ENCODE measurements around the gene TCF15.

TCF15 gene

GRCh38 chr20:610130-611046 lies at the start of gene TCF15:
TCF15 (minus strand) TSS chr20:610309; CDS start chr20:610237, 72 bp downstream.
- no peak for DNase-seq (ENCODE audit: low read depth)

- no peak for DNase-seq (ENCODE audit: low read depth)
These were observed 48.7 kb upstream of the TCF15 start for GRCh38 chr20:658731-659291.

- DNase-seq (ENCODE audit: low read depth), result no peak
These were observed 48.1 kb upstream of the TCF15 start for GRCh38 chr20:658202-658601.

- no peak for DNase-seq (ENCODE audit: low read depth)
These were observed 45.9 kb upstream of the TCF15 start for GRCh38 chr20:655726-656624.

GRCh38 chr20:654417-654750 lies 44.3 kb upstream of the TCF15 start:
- no peak for DNase-seq (ENCODE audit: low read depth)

- DNase-seq (ENCODE audit: low read depth), result no peak
These were observed 43.7 kb upstream of the TCF15 start for GRCh38 chr20:653590-654416.

- peak; percentile 87 for DNase-seq (ENCODE audit: low read depth)
These were observed 43.0 kb upstream of the TCF15 start, which contains the start of gene SRXN1 for GRCh38 chr20:653110-653589. SRXN1 (minus strand) TSS chr20:653200; CDS start chr20:653185, 15 bp downstream.

- DNase-seq (ENCODE audit: low read depth), result no peak
These were observed 42.6 kb upstream of the TCF15 start for GRCh38 chr20:652615-653109.

- DNase-seq (ENCODE audit: low read depth), result no peak
These were observed 41.9 kb upstream of the TCF15 start for GRCh38 chr20:651713-652614.

GRCh38 chr20:650954-651353 lies 40.8 kb upstream of the TCF15 start:
- DNase-seq (ENCODE audit: low read depth), result no peak

- DNase-seq (ENCODE audit: low read depth), result no peak
These were observed 40.2 kb upstream of the TCF15 start for GRCh38 chr20:650281-650680.

- no peak for DNase-seq (ENCODE audit: low read depth)
These were observed 37.4 kb upstream of the TCF15 start for GRCh38 chr20:647479-648019.

- no peak for DNase-seq (ENCODE audit: low read depth)
These were observed 36.7 kb upstream of the TCF15 start for GRCh38 chr20:646868-647233.

GRCh38 chr20:646107-646867 lies 36.2 kb upstream of the TCF15 start:
- no peak for DNase-seq (ENCODE audit: low read depth)

- DNase-seq (ENCODE audit: low read depth), result peak; percentile 14
These were observed 35.4 kb upstream of the TCF15 start for GRCh38 chr20:645318-646106.

GRCh38 chr20:644692-645317 lies 34.7 kb upstream of the TCF15 start:
- DNase-seq (ENCODE audit: low read depth), result no peak

- no peak for DNase-seq (ENCODE audit: low read depth)
These were observed 32.5 kb upstream of the TCF15 start for GRCh38 chr20:642398-643174.
